Measurements from ENCODE around the gene SLC38A10. TPM values are rescaled to one million over a fixed set of nuclear protein-coding genes. Genes with fewer than 3 reads are reported as not detected.
A peak's percentile ranks its signal among the peaks of the same experiment; 100 is the strongest.

The SLC38A10 gene
- 77.3 and 85.2 TPM in 2 replicates for total RNA-seq (2014; rRNA removed; shearing (Covaris generic); ENCODE audit: low replicate concordance)

GRCh38 chr17:81295031-81295675, at the start of gene SLC38A10:
TSS of gene SLC38A10 (minus strand) at chr17:81295307. CDS start at chr17:81294921, 386 bp downstream.
- peak; percentile 84 for DNase-seq (ENCODE audit: low read depth)
- in situ Hi-C loops (cut with HindIII; ENCODE audit: low pct_unique_long_range_greater_than_20kb, low sequenced_read_pairs) = no loop called here

- in situ Hi-C loops (cut with HindIII; ENCODE audit: low pct_unique_long_range_greater_than_20kb, low sequenced_read_pairs) = no loop called here
- no peak for DNase-seq (ENCODE audit: low read depth)
These were observed 47.4 kb upstream of the SLC38A10 start for GRCh38 chr17:81342269-81343070.

DNA sequence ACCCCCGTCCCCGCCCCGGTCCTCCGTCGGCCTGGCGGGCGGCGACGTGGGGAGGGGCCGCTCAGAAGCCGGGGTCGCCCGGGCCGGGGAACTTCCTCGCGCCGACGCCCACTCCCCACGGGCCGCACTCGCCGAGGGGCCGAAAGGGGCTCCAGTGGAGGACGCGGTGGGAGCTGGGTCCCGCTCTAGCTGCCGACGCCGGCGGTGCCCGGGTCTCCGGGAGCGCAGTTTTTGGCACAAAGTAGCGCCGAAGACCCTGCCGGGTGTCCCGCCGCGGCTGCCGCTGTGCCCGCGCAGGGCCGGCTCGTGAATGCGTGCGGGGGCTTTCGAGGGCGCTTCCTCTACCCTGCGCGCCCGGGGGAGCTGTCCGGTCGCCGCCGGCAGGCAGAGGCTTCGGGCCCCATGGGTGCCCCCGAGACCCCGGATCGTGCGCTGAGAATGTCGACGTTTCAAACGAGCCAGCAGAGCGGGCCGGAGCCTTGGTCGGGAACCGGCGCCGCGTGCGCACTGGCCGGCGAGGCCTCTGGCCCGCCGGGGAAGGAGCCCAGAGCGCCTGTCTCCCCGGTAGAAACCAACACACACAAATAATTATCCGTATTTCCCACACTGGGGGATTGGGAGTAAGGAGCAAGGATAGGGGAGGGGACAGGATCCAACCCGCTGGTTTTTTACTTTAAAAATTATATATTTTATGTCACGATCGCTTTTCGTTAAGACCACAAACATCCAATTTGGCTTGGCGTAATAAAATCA, 46.6 kb upstream of the SLC38A10 start:
- DNase-seq (ENCODE audit: low read depth) = no peak
- in situ Hi-C loops (cut with HindIII; ENCODE audit: low pct_unique_long_range_greater_than_20kb, low sequenced_read_pairs) = no loop called here

- DNase-seq (ENCODE audit: low read depth) = no peak
- in situ Hi-C loops (cut with HindIII; ENCODE audit: low pct_unique_long_range_greater_than_20kb, low sequenced_read_pairs) = no loop called here
These were observed 45.8 kb upstream of the SLC38A10 start for GRCh38 chr17:81340607-81341515.

GRCh38 chr17:81339534-81340296, 44.6 kb upstream of the SLC38A10 start:
- peak; percentile 70 for DNase-seq (ENCODE audit: low read depth)
- in situ Hi-C loops (cut with HindIII; ENCODE audit: low pct_unique_long_range_greater_than_20kb, low sequenced_read_pairs) = no loop called here

DNA sequence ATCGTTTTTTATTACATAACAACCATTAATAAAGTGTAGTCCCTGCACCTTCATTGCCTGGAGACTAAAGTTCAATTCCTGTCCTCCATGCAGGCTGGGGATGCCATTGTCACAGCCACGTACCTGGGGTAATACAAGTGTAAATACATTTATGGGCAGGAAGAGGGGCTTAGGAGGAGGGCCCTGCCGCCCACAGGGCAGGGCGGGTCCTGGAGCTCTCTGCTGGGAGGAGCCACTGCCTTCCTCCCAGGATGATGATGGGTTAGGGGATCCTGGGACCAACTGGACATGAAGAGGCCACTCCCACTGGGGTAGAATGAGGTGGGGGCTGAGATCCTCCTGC, 44.1 kb upstream of the SLC38A10 start:
- DNase-seq (ENCODE audit: low read depth) = no peak
- in situ Hi-C loops (cut with HindIII; ENCODE audit: low pct_unique_long_range_greater_than_20kb, low sequenced_read_pairs) = no loop called here

DNA sequence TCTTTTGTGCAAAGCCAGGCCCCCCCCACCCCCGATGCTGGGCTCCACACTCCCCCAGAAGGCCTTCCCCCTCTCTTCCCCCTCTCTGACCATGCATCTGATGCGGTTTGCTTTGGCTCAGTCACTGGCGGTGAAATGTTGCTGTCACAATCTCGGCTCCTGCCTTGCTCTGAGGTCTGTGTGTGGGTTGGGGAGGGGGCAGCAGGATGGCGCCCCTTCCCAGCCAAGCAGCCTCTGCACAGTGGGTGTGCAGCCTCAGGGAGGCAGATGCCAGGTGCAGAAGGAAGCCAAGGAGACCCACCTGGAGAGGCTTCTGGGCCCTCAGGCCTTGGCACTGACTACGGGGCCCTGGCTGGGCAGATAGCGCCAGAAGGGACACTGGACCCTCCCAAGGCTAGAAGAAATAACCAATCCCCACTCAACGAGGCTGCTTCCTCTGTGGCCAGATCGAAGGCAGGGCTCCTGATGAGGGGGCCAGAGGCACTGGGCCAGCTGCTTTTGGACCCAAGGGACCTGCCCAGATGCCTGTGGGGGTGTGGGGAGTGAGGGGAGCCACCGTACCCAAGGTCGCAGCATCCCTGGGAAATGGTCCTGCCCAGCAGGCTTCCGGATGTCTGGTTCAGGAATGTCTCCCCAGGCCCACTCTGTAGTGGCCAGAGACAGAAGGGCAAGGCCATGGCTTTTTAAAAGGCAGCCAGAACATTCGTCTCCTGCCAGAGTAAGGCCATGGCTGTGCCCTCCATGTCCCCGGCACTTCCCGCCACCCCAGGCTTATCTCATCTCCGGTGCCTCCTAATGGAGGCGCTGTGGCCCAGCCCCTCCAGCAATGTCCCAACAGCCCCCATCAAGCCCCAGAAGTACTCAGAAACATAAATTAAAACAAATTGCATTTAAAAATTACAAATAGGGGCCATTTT, 43.4 kb upstream of the SLC38A10 start:
- in situ Hi-C loops (cut with HindIII; ENCODE audit: low pct_unique_long_range_greater_than_20kb, low sequenced_read_pairs) = no loop called here
- no peak for DNase-seq (ENCODE audit: low read depth)

DNA sequence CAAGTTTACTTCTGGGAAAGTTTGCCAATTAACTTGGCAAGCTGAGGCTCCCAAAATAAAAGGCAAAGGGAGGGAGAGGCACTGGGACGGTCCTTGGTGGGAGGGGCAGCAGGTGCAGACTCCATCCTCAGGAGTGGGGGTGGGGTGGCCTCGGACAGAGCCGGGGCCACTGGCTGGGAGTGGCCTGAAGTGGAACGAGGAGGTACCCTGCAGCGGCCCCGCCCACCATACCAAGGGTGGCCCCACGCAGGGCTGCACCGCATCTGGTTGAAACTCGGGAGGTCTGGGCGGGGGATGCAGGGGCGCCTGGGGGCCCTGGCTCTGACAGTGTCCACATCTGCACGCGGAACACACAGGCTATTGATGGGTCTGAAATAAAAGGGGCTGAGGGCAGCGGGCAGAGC, 42.4 kb upstream of the SLC38A10 start:
- in situ Hi-C loops (cut with HindIII; ENCODE audit: low pct_unique_long_range_greater_than_20kb, low sequenced_read_pairs) = no loop called here

DNA sequence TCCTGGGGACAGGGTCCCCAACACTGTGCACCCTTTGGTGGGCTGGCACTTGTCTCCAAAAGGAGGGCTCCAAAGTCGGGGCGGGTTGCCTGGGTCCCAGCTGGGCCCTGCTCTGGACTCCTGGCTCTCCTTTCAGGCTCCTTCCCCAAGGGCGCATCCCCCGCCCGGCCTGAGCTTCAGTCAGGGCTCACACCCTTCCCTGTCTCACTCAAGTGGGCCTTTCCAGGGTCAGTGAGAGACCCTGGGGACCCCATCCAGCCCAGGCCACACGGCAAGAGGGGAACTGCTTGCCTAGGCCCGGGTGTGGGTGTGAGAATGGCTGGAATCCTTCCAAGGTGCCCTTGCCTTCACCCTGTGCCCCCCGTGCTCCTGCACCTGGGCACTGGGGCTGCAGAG, 41.8 kb upstream of the SLC38A10 start:
- DNase-seq (ENCODE audit: low read depth) = no peak
- in situ Hi-C loops (cut with HindIII; ENCODE audit: low pct_unique_long_range_greater_than_20kb, low sequenced_read_pairs) = no loop called here

More for the DNA sequence above, 42.4 kb upstream of the SLC38A10 start:
- DNase-seq (ENCODE audit: low read depth) = no peak

DNA sequence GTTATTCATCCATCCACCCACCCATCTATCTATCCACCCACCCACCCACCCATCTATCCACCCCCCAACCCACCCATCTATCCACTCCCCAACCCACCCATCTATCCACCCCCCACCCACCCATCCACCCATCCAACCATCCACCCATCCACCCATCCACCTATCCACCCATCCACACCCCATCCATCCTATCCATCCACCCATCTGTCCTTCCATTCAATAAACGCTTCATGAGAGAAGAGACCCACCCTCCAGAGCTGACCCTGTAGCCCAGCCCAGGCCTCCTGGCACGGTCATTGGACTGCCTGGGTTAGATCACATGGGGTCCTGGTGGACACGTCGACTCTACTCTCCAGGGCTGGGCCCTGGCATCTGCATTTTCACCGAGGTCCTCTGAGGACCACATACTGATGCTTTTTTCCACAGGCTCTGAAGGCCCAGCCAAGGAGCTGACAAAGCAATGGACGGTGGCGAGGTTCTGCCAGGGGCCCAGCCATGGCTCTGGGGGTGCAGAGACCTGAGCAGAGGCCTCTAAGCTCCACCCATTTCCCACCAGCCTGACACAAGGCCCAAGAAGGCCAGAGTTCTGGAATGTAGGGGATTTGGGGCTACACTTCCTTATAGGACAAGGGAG, 41.3 kb upstream of the SLC38A10 start:
- no peak for DNase-seq (ENCODE audit: low read depth)
- in situ Hi-C loops (cut with HindIII; ENCODE audit: low pct_unique_long_range_greater_than_20kb, low sequenced_read_pairs) = no loop called here

DNA sequence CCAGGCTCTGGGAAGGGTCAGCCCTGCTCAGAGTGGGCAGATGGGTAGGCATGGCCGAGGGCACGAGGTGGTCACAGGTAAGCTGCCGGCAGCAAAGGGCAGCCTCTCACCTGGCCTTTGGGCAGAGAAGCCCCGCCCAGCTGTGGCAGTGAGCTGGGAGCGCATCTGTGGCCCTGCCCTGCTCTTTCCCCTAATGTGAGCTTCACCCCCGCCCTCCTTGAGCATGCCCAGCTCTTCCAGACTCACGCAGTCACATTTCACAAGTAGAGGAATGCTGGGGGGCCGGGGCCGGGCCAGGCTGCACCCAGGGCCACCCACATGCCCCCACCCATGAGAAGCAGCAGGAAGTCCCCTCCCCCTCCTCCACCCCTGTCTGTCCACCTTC, 40.7 kb upstream of the SLC38A10 start:
- in situ Hi-C loops (cut with HindIII; ENCODE audit: low pct_unique_long_range_greater_than_20kb, low sequenced_read_pairs) = no loop called here
- no peak for DNase-seq (ENCODE audit: low read depth)

DNA sequence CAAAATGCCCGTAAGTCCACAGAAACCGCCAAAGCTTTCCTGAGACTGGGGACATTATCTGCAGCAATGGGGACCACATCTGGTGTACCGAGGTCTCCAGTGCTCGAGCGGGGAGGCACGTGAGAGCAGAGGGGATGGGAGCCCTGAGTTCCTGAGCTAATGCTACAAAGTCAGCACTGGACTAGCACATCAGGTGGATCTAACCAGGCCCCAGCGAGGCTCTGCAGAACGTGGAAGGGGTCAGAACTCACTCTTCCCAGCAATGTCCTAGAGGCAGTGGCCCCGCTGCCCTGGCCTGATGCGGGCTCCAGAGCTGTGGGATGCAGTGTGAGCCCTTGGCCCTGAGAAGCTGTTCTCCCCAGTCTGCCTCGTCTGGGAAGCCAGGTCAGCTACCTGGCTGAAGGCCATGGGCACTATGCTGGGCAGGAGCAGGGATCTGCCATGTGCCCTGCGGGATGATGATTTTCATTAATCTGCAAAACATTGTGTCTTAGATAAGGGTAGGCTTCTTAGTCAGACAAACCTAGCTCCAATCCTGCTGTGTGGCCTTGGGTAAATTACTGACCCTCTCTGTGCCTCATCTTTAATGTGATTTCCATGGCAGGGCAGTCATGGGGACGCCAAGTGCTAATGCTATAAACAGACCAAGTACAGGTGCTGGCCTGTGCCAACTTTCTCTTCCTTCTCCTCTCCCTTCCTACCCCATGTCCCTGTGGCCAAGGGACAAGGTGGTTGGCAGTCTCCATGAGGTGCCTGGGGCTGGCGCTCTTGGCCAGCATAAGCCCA, 40.1 kb upstream of the SLC38A10 start:
- in situ Hi-C loops (cut with HindIII; ENCODE audit: low pct_unique_long_range_greater_than_20kb, low sequenced_read_pairs) = no loop called here

GRCh38 chr17:81334391-81334901, 39.3 kb upstream of the SLC38A10 start:
- no peak for DNase-seq (ENCODE audit: low read depth)
- in situ Hi-C loops (cut with HindIII; ENCODE audit: low pct_unique_long_range_greater_than_20kb, low sequenced_read_pairs) = no loop called here

More for the DNA sequence above, 40.1 kb upstream of the SLC38A10 start:
- DNase-seq (ENCODE audit: low read depth) = no peak

- no peak for DNase-seq (ENCODE audit: low read depth)
- in situ Hi-C loops (cut with HindIII; ENCODE audit: low pct_unique_long_range_greater_than_20kb, low sequenced_read_pairs) = no loop called here
These were observed 38.7 kb upstream of the SLC38A10 start for GRCh38 chr17:81333616-81334368.
